IPS-18c (cell line): Measurements from ENCODE around the gene NSL1.

Source experiments
- H3K4me3 ChIP-seq: 2 replicates; pipeline ENCODE4 v1.7.0; 2013; ENCODE audit warnings: low read depth, mild to moderate bottlenecking, low read length, moderate library complexity; ENCODE audit not compliant: insufficient read depth
- H3K9me3 ChIP-seq: one replicate; pipeline ENCODE4 v1.6.1; 2013; ENCODE audit warnings: mild to moderate bottlenecking, low read length, moderate library complexity; ENCODE audit not compliant: control insufficient read depth, insufficient read depth

The NSL1 gene

DNA sequence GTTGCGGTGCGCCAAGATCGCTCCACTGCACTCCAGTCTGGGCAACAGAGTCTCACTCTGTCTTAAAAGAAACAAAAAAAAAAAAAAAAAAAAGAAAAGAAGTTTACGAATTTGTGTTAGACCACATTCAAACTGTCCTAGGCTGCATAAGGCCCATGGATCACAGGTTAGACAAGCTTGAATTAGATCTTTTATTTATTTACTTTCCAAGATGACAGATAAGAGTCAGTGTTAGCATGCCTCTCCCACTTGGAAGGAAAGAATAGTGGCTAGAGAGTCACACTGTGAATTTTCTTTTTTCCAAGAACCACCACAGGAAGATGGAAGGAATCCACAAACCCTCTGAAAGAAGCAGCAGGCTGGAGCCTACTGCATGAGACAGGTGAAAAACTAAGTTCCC, 29.3 kb downstream of the NSL1 start:
- no peak overlapping the region for H3K4me3 ChIP-seq
- no peaks in the 10 kb centered on the region for H3K9me3 ChIP-seq

DNA sequence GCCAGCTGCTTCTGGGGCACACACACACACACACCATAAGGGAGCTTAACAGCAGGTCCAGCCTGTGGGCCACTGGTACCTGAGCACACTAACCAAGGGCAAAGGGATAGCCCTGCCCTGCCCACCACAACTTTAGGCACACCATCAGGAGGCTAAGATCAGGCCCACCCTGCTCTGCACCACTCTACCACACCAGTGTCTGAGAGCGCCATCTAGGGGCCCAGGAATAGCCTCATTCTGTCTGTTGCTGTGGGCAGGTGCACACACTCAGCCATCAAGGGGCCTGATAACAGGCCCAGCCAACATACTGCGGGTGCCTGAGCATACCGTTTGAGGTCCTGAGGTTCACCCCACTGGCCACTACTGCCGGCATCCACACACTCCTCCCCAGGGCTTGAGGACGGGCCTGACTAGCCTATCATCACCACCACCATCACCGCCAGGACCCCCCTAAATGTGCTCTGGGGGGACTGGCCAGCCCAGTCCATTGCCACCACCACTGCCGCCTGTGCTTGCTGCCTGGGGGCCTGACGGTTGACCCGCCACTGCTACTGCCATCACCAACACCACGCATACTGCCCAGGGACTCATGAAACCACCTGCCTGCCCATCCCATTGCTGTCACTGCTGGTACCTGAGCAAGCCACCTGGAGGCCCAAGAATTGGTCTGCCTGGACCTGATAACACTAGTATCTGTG, 31.3 kb downstream of the NSL1 start:
- H3K9me3 ChIP-seq = no peaks in the 10 kb centered on the region

DNA sequence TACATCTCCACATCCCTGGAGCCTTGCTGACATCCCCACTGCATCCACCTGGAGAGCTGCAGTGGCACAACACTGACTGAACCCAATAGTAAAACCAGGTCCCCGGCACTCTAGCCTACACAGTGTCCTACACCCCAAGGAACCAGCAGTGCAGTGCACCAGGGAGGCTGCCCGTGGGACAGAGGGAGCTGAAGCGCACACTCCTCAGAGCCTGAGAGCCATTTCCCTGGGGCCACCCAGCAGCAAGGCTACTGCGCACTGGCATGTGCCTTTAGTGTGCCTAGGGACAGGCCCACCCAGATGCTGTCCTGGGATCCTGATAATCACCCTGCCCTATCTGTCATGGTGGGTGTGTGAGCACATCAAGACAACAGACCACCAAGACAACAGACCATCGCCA, 31.9 kb downstream of the NSL1 start:
- Histone ChIP-seq H3K9me3 (no peaks in the 10 kb centered on the region), H3K4me3 (no peak overlapping the region)

More for the DNA sequence above, 31.3 kb downstream of the NSL1 start:
- H3K4me3 ChIP-seq = no peak overlapping the region

DNA sequence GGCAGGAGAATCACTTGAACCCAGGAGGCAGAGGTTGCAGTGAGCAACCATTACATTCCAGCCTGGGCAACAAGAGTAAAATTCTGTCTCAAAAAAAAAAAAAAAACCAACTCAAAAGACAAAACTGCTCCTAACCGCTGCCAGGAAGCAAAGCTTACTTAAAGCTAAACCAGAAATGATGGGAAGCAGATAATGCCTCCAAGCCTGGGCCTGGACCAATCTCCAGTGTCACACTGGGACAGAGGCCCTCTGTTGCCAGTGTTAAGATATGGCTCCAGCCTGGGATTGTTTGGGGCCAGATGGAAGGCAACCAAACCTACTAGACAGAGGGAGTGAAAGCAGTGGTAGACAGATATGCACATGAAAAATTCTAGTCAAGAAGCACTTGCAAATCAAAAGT, 36.9 kb downstream of the NSL1 start:
- H3K9me3 ChIP-seq = no peaks in the 10 kb centered on the region
- no peak overlapping the region for H3K4me3 ChIP-seq

DNA sequence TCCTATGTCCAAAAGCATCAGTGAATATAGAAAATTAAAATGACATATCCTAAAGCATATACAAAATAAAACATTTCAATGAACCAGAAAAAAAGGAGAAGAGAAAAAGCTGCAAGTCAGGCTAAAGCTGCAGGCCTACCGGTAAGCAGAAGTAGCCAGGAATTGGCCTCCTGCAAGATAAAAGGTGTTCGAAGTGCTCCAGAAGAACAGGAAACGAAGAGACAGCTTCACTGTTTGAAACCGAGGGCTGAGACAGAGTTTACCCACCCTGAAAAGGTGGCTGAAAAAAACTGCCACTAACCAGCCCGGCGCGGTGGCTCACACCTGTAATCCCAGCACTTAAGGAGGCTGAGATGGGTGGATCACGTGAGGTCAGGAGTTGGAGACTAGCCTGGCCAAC, 37.4 kb downstream of the NSL1 start:
- no peaks in the 10 kb centered on the region for H3K9me3 ChIP-seq
- no peak overlapping the region for H3K4me3 ChIP-seq

DNA sequence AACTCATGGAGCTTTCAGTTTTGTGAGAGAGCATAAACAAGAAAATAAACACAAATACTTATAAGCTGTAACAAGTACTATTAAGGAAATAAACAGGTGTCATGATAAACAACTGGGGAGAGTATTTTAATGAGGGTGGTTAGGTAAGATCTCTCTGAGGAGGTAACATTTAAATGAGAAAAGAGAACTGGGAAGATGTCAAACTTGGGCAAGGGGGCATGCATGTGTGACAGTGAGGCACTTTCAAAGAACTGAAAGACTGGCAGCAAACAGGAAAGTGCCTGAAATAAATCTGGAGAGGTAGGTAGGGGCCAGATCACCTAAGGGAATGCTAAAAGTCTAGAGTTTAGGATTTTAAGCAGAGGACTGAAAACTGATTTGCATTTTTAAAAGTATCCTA, 37.8 kb downstream of the NSL1 start:
- H3K9me3 ChIP-seq = no peaks in the 10 kb centered on the region
- no peak overlapping the region for H3K4me3 ChIP-seq

DNA sequence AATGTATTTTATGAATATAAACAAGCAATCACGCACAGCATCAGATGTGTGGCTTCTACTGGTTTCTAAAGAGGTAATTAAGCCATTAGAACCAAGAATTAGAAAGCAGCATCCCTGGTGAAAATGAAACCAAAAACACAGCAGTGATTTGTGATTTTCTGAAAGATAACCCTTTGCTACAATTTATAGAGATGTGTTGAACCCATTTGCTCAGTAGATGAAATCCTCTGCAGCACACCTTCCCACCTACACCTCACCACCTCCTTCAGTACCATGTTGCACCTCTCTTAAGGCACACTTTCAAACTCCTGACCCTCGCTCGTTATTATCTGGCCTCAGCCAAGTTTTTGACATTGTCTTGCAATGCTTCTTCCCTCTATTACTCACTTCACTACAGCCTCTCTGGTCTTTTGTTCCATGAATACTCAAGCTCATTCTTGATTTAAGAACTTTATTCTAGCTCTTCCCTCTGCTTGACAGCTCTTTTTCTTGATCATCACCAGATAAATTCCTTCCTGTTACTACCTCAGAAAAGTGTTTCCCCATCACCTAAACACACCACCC, 38.6 kb downstream of the NSL1 start:
- H3K4me3 ChIP-seq = no peak overlapping the region

DNA sequence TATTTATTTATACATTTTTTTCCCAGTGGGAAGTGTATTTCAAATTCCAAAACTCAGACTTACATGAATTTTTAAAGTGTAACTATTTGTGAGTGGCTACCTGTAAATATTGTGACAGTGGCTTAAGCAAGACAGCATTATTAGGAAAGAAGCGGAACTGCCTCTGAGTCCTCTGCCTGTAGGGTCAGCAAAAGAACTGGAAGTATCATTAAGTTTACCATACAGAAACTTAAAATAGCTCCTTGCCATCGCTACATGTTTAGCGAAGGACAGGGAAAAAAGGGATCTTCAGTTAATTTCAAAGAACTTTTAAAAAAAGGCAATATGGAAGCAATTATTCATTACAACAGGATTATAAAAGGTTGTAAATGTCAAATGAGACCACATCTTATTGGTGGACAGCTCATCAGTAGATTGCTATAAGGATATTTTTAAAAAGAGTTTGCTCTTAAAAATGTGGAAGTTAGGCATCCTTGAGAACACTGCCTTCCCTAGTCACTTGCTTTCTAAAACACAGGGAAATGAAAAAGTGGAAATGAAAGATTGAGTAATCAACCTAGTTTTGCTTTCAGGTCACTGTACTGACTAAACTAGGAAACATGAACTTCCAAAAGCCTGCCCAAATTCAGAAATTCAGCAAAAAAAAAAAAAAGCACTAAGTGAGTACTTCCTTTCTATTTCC, 39.2 kb downstream of the NSL1 start:
- H3K9me3 ChIP-seq = no peaks in the 10 kb centered on the region
- no peak overlapping the region for H3K4me3 ChIP-seq

More for the DNA sequence above, 38.6 kb downstream of the NSL1 start:
- no peaks in the 10 kb centered on the region for H3K9me3 ChIP-seq

DNA sequence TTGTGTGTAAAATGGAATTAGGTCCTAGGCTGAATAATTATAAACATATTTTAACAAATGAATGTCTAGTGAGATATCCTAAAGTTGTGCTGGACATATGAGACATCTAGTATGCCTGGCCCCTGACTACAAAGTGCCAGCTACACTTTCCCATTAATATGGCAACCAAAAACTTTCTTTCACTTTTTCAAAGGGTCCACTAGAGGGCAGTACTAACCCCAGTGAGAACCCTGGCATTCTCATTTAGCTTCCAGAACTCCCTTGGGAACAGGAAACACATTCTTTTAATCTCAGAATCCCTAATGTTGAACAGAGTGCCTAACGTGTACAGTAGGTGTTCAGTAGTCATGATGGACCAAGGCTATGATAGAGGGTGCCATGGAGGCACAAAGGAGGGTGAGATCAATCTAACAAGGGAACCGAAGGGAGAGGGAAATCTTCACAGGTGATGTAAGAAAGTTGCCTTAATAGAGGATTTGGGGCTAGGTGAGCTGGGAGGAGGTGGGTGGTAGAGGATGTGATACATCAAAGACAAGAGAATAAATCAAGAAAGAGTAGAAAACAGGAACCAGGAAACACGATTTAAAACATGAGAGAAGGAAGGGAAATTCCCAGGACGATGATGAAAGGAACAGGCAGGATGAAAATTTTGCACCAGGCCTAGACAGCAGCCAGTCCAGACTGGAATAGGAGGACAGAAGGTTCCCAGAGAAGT, 41.6 kb downstream of the NSL1 start:
- H3K9me3 ChIP-seq = no peaks in the 10 kb centered on the region
- no peak overlapping the region for H3K4me3 ChIP-seq

DNA sequence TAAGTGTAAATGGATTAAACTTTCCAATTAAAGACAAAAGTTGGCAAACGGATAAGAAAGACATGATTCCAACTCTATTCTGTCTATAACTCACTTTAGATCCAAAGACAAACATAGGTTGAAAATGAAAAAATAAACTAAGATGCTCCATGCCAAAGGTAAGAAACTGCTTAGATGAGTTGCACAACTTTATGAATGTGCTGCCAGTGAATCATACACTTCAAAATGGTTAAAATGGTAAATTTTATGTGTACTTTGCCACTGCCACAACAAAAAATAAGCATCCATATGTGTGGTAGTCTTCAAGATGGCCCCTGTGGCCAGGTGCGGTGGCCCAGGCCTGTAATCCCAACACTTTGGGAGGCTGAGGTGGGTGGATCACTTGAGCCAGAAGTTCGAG, 45.0 kb downstream of the NSL1 start:
- no peaks in the 10 kb centered on the region for H3K9me3 ChIP-seq
- H3K4me3 ChIP-seq = no peak overlapping the region

DNA sequence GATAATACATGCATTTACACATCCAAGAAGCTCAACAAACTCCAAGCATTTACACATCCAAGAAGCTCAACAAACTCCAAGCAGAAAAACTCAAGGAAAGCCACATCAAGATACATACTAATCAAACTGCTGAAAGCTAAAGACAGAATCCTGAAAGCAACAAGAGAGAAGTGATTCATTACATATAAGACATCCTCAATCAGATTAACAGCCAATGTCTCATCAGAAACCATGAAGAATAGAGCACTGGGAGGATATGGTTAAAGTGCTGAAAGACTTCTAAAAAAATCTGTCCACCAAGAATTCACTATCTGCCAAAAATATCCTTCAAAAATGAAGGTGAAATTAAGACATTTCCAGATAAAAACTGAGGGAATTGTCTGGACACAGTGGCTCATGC, 46.3 kb downstream of the NSL1 start:
- H3K4me3 ChIP-seq = no peak overlapping the region
- no peaks in the 10 kb centered on the region for H3K9me3 ChIP-seq

DNA sequence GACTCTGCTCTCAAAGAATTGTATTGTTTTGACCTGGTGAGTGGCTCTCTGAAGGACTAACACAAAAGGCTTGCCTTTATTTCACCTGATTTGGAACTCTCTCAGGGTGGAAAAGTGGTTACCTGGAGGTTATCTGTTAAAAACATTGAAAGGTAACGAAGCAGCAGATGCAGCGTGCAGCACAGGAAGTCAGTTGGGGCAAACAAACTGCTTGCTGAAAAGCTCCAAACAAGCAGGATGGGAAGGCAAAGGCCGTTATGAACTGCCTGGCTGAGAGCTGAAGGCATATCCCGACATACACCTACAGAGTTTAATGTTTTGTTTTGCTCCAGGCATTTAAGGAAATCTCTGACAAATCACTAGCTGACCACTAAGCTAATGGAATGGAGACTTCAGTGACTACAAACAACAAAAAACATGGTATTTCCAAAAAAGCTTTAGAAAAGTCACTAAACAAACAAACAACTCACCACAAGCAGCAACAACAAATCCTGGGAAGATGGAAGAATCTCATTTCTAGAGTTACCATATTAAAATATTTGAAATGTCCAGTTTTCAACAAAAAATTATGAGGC, 47.6 kb downstream of the NSL1 start:
- Histone ChIP-seq H3K4me3 (no peak overlapping the region), H3K9me3 (no peaks in the 10 kb centered on the region)

DNA sequence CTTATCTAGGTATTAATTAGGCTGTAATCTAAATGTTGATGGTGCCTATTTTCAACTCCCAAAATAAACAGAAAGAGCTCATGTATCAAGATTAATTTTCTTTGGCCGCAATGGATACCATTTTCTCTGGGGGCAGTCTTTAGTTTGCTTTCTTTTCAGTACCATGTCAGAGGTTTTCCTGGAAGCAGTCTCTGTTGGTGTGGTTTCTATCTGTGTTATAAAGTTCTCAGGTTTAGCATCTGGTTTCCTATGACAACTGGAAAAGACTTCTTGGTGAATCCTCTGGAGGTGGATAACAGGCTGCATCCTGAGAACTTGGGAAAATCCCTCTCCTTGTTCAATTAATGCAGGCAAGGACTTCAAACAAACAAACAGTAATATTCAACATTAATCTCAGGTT, 53.2 kb downstream of the NSL1 start:
- Histone ChIP-seq H3K9me3 (no peaks in the 10 kb centered on the region), H3K4me3 (no peak overlapping the region)

DNA sequence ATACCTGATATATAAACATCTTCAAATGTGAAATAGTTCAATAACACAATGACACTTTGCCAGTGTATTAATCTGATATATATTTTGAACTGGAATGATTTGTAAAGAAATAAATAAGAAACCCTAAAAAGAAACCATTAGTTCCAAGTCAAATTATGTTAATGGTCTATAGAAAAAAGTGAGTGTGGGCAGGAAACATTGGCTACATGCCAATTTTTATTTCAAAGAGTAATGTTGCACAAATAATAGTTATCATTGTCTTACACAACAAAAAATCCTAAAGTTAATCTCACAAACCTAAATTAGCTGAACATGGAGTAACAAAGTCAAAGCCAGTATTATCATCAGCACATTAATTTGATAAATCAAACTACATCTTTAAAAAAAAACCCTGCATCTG, 54.0 kb downstream of the NSL1 start:
- no peaks in the 10 kb centered on the region for H3K9me3 ChIP-seq
- no peak overlapping the region for H3K4me3 ChIP-seq

DNA sequence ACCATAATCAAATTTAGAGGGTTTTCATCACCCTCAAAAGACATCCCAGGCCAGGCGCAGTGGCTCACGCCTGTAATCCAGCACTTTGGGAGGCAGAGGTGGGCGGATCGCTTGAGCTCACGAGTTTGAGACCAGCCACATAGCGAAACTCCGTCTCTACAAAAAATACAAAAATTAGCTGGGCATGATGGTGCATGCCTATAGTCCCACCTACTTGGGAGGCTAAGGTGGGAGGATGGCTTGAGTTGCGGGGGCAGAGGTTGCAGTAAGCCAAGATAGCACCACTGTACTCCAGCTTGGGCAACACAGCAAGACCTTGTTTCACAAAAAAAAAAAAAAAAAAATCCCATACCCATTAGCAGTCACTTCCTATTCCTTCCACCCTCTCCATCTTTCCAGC, 58.5 kb downstream of the NSL1 start:
- H3K9me3 ChIP-seq = no peaks in the 10 kb centered on the region
- H3K4me3 ChIP-seq = no peak overlapping the region

DNA sequence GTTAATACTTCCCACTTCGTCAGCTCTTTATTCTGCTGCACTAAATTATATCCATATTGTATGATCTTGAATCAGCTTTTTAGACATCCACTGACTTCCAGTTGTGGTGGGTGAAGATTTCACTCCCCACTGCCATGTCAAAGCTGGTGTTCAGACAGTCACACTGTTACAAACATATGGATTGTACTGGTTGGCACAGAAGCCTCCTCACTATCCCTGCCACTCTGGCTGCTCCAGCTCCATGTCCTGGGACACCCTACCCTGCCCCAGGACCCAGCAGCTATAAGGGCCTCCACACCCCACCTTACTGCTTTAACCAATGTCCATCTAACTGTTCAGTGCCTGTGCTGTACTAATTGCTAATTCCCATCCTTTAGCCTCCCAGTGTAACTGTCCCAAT, 59.9 kb downstream of the NSL1 start:
- Histone ChIP-seq H3K9me3 (no peaks in the 10 kb centered on the region), H3K4me3 (no peak overlapping the region)

DNA sequence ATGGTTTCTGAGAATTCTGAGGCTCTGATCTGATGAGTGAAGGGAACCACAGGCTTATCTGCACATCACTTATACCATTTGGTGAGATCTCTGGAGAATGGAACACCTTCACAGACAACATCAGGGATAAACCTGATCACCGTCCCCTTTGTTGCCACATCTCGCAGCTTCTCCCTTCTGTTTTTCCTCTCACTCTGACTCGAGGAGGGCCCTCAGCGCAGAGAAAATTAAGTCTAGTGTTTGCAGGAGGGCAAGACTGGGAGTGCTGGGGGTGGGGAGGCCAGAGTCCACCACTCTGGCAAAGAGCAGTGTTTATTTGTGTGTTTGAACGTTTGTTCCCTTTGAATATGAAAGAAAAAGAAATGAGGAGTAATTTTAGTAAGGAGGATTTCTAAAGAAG, 63.0 kb downstream of the NSL1 start:
- H3K9me3 ChIP-seq = no peaks in the 10 kb centered on the region
- no peak overlapping the region for H3K4me3 ChIP-seq
